GM12878 (cell line): ENCODE results near the gene KCNC4. TPM values are rescaled to one million over a fixed set of nuclear protein-coding genes. Genes with fewer than 3 reads are reported as not detected.

Experiments used
- ATAC-seq: fragments of 200-7000 bp; cut with Tn5 transposase; 3 replicates; pipeline ENCODE4 v1.9.1; 2020; ENCODE audit warnings: mild to moderate bottlenecking, moderate library complexity
- BruUV-seq: library from RNA; stranded (reverse); fragments of 400-500 nt; replicated peaks from 2 replicates; lab custom pipeline; 2021; lab: Mats Ljungman, UMichigan
- CTCF ChIA-PET: fragments of 300-600 bp; sonication (Branson Sonifier 250); formaldehyde crosslinking; extraction: SDS; loops from one replicate; lab custom pipeline; 2021; ENCODE audit warnings: inconsistent platforms; lab: Yijun Ruan, JAX
- POLR2A ChIA-PET: fragments of 350-600 bp; formaldehyde crosslinking; extraction: SDS; loops from one replicate; lab custom pipeline; 2021; ENCODE audit warnings: inconsistent platforms; lab: Charles Lee
- RAD21 ChIA-PET: fragments of 300-600 bp; sonication (Branson Sonifier 250); formaldehyde crosslinking; loops from one replicate; lab custom pipeline; 2023; ENCODE audit warnings: antibody characterized with exemption; ENCODE audit not compliant: unreplicated experiment; lab: Charles Lee
- SMC1A ChIA-PET: fragments of 300-600 bp; sonication (Branson Sonifier 250); formaldehyde crosslinking; loops from one replicate; lab custom pipeline; 2023; ENCODE audit not compliant: unreplicated experiment, uncharacterized antibody; lab: Charles Lee
- DNase-seq: peaks from one replicate; pipeline ENCODE4 v3.0.0-alpha.2; 2011; ENCODE audit warnings: low read depth, low spot score
- FAIRE-seq: peaks from 3 replicates; lab custom pipeline; 2011; peaks lifted over from hg19 to GRCh38; lab: Jason Lieb, UNC
- H2AFZ ChIP-seq: 2 replicates; pipeline ENCODE4 v1.6.0; 2011; ENCODE audit warnings: low read depth, low read length, control low read depth; ENCODE audit not compliant: control insufficient read depth
- H3K27ac ChIP-seq: 2 replicates; pipeline ENCODE4 v1.5.1; 2011; ENCODE audit warnings: control low read depth; ENCODE audit not compliant: control insufficient read depth, insufficient read depth
- H3K27me3 ChIP-seq, 2 experiments: replicated peaks in 1 of 2; 2 replicates each; pipeline versions ENCODE4 v1.6.0 to v1.6.1; 2011; ENCODE audit warnings: low read length in 1 of 2; ENCODE audit not compliant: control insufficient read depth in 2 of 2, insufficient read depth in 2 of 2
- H3K36me3 ChIP-seq, 2 experiments: 2 replicates each; pipeline ENCODE4 v1.5.1; 2011; ENCODE audit warnings: low read length in 1 of 2; ENCODE audit not compliant: control insufficient read depth in 2 of 2, insufficient read depth in 2 of 2
- H3K4me1 ChIP-seq: 2 replicates; pipeline ENCODE4 v1.6.1; 2011; ENCODE audit warnings: mild to moderate bottlenecking, low read length, moderate library complexity, mixed read lengths; ENCODE audit not compliant: control insufficient read depth, insufficient read depth
- H3K4me2 ChIP-seq: 2 replicates; pipeline ENCODE4 v1.6.0; 2011; ENCODE audit warnings: control low read depth; ENCODE audit not compliant: control insufficient read depth, insufficient read depth
- H3K4me3 ChIP-seq: fragments of 200-600 bp; sonication (generic); 2 replicates; pipeline ENCODE4 v1.5.1; 2016
- H3K79me2 ChIP-seq: 2 replicates; pipeline ENCODE4 v1.6.0; 2011; ENCODE audit warnings: low read length; ENCODE audit not compliant: control insufficient read depth, insufficient read depth
- H3K9ac ChIP-seq: 2 replicates; pipeline ENCODE4 v1.8.0; 2011; ENCODE audit warnings: low read length, control low read depth, mixed read lengths; ENCODE audit not compliant: control insufficient read depth, insufficient read depth
- H3K9me3 ChIP-seq: replicated peaks from 3 replicates; pipeline ENCODE4 v1.5.1; 2011; ENCODE audit warnings: mild to moderate bottlenecking, low read length; ENCODE audit not compliant: control insufficient read depth, insufficient read depth
- H4K20me1 ChIP-seq: 2 replicates; pipeline ENCODE4 v1.6.0; 2011; ENCODE audit not compliant: control insufficient read depth, insufficient read depth
- CREB1 ChIP-seq: IDR thresholded peaks from 2 replicates; pipeline ENCODE4 v1.6.1; 2012; ENCODE audit warnings: low read depth, mild to moderate bottlenecking, inconsistent platforms
- CTCF ChIP-seq, 3 experiments: IDR thresholded peaks in 2 of 3; conservative IDR thresholded peaks in 1 of 3; 2 replicates each; pipeline ENCODE4 v1.5.1; 2011; ENCODE audit warnings: low read depth in 3 of 3, low read length in 3 of 3, mild to moderate bottlenecking in 3 of 3, control low read depth in 2 of 3, moderate library complexity in 2 of 3, inconsistent platforms in 1 of 3, mixed read lengths in 1 of 3; ENCODE audit not compliant: control insufficient read depth in 2 of 3, insufficient read depth in 1 of 3; ENCODE audit errors: extremely low read depth in 1 of 3
- MAX ChIP-seq: IDR thresholded peaks from 2 replicates; pipeline ENCODE4 v1.6.1; 2012; ENCODE audit warnings: low read depth, low read length, improper control_type of control experiment
- SKIL ChIP-seq: fragments of 450-650 bp; IDR thresholded peaks from 2 replicates; pipeline ENCODE4 v1.6.1; 2017; ENCODE audit warnings: mild to moderate bottlenecking, low read depth, inconsistent platforms; ENCODE audit not compliant: poor library complexity, severe bottlenecking
- WGBS: methylation state at CpG from one replicate; pipeline ENCODE4 v1.1.6; 2016; ENCODE audit warnings: low lambda C conversion rate; ENCODE audit not compliant: insufficient replicate concordance, insufficient coverage; ENCODE audit errors: missing lambda C conversion rate; 5-methylcytosine and 5-hydroxymethylcytosine counted together
- in situ Hi-C: fragments of 300-500 bp; cut with MboI; formaldehyde crosslinking; loops from 9 replicates; pipeline ENCODE4 v1.14.3; 2018; ENCODE audit warnings: mixed read lengths
- intact Hi-C: fragments of 100-400 bp; cut with micrococcal nuclease; formaldehyde crosslinking; loops from one replicate; pipeline ENCODE4 v1.14.2; 2022; ENCODE audit not compliant: unreplicated experiment
- polyA plus RNA-seq, 11 experiments: library from polyadenylated mRNA; depleted of rRNA in 4 of 11; unstranded in 6 of 11; stranded (reverse) in 5 of 11; fragments of >200 nt; fragmentation: Nextera tagmentation in 4 of 11; fragmentation: Illumina TruSeq in 1 of 11; extraction: Ambion mirVana in 4 of 11; extraction: Trizol in 1 of 11; gene quantifications; 1 replicate in 1 of 11; 2 replicates in 10 of 11; pipeline versions ENCODE4 v1.2.1 to v1.2.3, GENCODE V29; 2011 to 2016; ENCODE audit warnings: inconsistent platforms in 2 of 11, missing spikeins in 2 of 11, low read depth in 1 of 11
- total RNA-seq, 4 experiments: library from RNA; depleted of rRNA in 3 of 4; stranded (reverse); fragments of >200 nt in 3 of 4; fragmentation: Illumina TruSeq in 1 of 4; extraction: Trizol in 1 of 4; gene quantifications; 2 replicates each; pipeline versions ENCODE4 v1.2.1 to v1.2.3, GENCODE V29; 2013 to 2021

The KCNC4 gene
- total and polyA plus RNA-seq, 10 of the 15 experiments (the other 5 are each of a cell fraction or from before 2014, with no cell fraction given): 0.06 to 1.7 (median 0.36) TPM

DNA sequence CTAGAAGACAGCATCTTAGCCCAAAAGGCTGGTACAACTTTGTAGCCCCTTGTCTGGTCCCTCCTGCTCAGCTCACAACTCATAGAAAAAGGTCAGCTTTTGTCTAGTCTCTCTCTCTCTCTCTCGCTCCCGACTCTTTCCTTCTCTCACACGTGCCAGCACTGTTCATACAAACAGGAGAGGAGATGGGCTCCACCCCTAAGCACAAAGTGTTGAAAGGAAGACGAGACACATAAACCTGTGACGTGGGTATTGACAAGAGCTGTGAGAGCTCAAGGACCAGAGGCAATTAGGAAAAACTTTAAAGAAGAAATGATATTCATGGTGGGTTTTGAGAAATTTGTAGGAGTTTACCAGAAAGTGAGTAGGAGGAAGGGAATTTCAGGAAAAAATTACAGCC lies 23.6 kb upstream of the KCNC4 start:
- Histone ChIP-seq H3K36me3 (no peaks in the 10 kb centered on the region), H3K4me2 (no peak overlapping the region), H3K9me3 (no peaks in the 10 kb centered on the region), H3K27me3 (peaks cover 0 to 3% of the 10 kb centered on the region in 2 experiments; a peak in 2 of 4 replicates), H3K27ac (no peak overlapping the region), H3K9ac (no peak overlapping the region), H3K4me3 (no peak overlapping the region), H4K20me1 (no peaks in the 10 kb centered on the region), H3K4me1 (no peaks in the 10 kb centered on the region), H3K79me2 (no peaks in the 10 kb centered on the region), H2AFZ (no peak overlapping the region)
- no TSS peak for BruUV-seq
- intact Hi-C loops (no loop called here), in situ Hi-C loops (no loop called here)
- no peak for TF ChIP-seq SKIL
- no peak for TF ChIP-seq CREB1
- no peak for TF ChIP-seq MAX
- no peak for TF ChIP-seq CTCF (IDR thresholded peaks at IDR 0.05 in 2 of 3, conservative IDR thresholded peaks at IDR 0.05 in 1 of 3; ENCODE audit: control insufficient read depth in 2 of 3, extremely low read depth in 1 of 3, insufficient read depth in 1 of 3, low read depth in 3 of 3, low read length in 3 of 3)
- ATAC-seq: no peak
- ChIA-PET CTCF (interaction anchor here (0.8 to 2.7 kb wide), 5 partner anchors 10 to 309 kb away, joined by 3 to 7 read pairs (median 6); no protein-coding TSS in a partner anchor), POLR2A (no interaction called here), SMC1A (interaction anchor here (1.0 kb wide), 1 partner anchor 18 kb away, joined by 3 read pairs; no protein-coding TSS in a partner anchor), RAD21 (no interaction called here)
- 0% methylated on average over 5 of the region's 5 CpGs for WGBS
- no peak for FAIRE-seq
- no peak for DNase-seq
